Measurements from ENCODE around the gene BICC1.

BICC1 gene

GRCh38 chr10:58820861-58821751 lies 308.4 kb downstream of the BICC1 start:
- no peak for DNase-seq
- intact Hi-C loops (cut with DNase I), result no loop called here

DNA sequence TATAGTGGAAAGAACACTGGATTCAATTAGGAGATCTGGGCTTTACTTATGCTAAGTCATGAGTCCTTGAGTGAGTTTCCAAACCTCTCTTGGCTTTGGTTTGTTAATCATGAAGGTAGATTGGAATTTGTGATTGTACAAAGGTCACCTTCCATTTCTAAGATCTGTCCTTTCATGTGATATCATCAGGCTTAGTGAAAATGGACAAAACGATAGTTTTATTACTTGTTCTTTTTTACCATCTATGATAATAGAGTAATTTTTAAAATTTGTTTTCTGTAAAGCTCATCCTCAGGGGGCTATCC lies 309.0 kb downstream of the BICC1 start:
- intact Hi-C loops (cut with DNase I), result no loop called here
- no peak for DNase-seq

DNA sequence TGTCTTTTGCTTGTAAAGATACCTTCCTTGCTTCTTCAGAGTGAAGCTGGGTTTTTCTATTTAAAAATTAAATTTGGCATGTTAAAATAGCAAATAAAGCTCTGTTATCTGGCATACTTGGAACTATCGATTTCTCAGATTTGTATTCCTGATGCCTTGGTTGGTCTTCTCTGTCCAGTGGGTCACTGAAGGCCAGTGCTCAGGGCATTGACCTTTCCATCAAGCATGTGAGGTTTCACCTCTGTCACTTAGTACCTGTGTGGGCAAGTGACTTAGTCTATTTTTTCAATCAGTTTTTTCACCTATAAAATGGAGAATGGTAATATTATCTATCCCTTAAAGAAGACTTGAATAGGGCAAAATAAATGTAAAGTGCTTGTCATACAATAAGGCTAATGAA lies 311.3 kb downstream of the BICC1 start:
- intact Hi-C loops (cut with DNase I), result no loop called here

GRCh38 chr10:58824396-58824795 lies 311.7 kb downstream of the BICC1 start:
- intact Hi-C loops (cut with DNase I), result no loop called here
- no peak for DNase-seq

More for the DNA sequence above, 311.3 kb downstream of the BICC1 start:
- DNase-seq, result no peak

- intact Hi-C loops (cut with DNase I), result no loop called here
- DNase-seq, result no peak
Measured at GRCh38 chr10:58826694-58827093, 314.0 kb downstream of the BICC1 start.

- intact Hi-C loops (cut with DNase I), result no loop called here
- no peak for DNase-seq
Measured at GRCh38 chr10:58827381-58827780, 314.7 kb downstream of the BICC1 start.

- intact Hi-C loops (cut with DNase I), result no loop called here
- DNase-seq, result no peak
Measured at GRCh38 chr10:58829839-58830238, 317.2 kb downstream of the BICC1 start.

DNA sequence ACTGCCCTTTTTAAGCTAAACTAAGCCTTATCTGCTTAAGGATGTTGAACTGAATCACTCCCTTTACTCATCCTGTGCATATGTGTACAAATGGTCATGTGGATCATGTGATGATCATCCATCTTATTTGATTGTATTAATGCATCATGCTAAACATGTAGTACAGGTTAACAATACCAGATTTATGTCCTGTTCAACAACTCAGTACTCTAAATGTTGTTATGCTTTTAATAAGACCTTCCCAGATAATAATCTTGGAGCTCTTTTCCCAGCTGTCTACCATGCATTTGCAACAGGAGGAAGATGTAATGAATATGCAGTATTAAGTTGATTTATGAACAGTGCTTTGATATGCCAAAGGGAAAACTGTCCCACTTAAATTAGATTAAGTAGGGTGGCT lies 318.0 kb downstream of the BICC1 start:
- no peak for DNase-seq
- intact Hi-C loops (cut with DNase I), result no loop called here

- DNase-seq, result peak in 1 of 42 donors; percentile 3
Measured at GRCh38 chr10:58833771-58834561, 321.3 kb downstream of the BICC1 start.

DNA sequence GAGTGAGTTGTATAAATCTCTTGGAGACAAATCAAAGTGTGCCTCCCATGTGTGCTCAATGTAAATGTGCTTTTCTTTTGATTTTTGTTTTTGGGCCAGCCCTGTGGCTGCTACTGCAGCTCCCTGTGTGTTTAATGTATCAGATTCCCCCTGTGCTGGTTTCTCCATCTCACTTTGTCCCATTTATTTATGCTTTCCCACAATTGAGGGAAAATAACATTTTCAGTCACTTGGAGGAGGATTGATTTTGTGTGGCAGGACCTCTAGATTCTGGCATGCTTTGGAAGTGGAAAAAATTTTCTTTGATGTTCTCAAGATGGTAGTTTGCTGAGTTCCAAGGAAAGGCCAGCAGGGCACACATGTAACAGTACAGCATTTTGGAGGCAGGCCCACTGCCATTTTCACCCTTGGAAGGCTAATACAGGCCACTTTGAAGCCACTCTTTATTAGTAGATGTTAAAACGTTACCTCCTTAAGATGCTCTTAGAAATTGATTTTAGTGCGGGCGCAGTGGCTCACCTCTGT lies 323.6 kb downstream of the BICC1 start:
- intact Hi-C loops (cut with DNase I), result no loop called here
- DNase-seq, result no peak

More at GRCh38 chr10:58833771-58834561, 321.3 kb downstream of the BICC1 start:
- intact Hi-C loops (cut with DNase I), result no loop called here

- intact Hi-C loops (cut with DNase I), result no loop called here
- no peak for DNase-seq
Measured at GRCh38 chr10:58836991-58837575, 324.4 kb downstream of the BICC1 start.

DNA sequence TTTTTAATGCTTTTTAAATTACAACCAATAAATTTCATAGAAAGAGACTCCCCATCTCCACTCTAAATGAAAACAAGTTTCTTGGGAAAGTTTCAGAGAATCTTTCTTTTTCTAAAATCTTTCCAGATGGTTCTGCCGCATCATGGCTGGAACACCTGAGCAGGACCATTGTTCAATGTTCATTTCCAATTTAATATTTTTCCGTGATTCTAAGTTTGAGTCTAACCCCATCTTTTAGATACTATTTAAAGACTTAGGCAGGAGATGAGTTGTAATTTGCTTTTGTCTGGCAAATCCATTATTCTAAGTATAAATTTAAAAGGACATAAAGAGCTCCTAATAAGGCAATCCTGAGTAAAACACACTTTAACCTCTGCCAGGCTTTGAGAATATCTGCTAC lies 325.2 kb downstream of the BICC1 start:
- DNase-seq, result no peak
- intact Hi-C loops (cut with DNase I), result no loop called here

DNA sequence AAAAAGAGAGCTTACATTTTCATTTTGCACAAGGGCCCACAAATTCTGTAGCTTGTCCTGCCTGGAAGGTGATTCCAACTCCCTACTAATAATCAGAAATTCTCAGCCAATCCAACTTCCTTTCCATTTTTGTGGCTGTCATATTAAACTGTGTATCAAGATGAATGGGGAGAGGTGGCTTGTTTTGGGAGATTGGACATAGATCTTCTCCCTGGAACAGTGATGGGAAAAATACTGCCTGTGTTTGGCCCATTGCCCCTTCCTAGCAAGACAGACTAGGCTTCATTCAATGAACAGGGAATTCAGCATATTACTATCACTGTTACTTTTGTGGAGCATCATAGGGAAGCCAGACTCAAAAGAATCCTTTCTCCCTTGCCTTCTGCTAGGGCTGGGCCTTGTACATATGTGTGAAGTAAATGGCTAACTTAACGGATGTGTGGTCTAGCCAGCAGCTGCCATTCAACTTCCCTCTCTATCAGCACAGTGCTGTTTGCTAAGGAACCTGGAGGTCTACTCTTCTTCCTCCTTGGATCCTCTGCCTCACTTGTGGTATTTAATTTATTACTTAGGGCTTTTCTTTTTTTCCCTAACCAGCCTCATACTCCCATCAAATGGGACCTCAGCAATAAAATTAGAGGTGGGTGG lies 326.0 kb downstream of the BICC1 start:
- no peak for DNase-seq
- intact Hi-C loops (cut with DNase I), result no loop called here

- intact Hi-C loops (cut with DNase I), result no loop called here
- no peak for DNase-seq
Measured at GRCh38 chr10:58839771-58840170, 327.1 kb downstream of the BICC1 start.

GRCh38 chr10:58840840-58841435 lies 328.3 kb downstream of the BICC1 start:
- DNase-seq, result no peak
- intact Hi-C loops (cut with DNase I), result no loop called here

- intact Hi-C loops (cut with DNase I), result no loop called here
- DNase-seq, result no peak
Measured at GRCh38 chr10:58842860-58843376, 330.2 kb downstream of the BICC1 start.

- no peak for DNase-seq
- intact Hi-C loops (cut with DNase I), result no loop called here
Measured at GRCh38 chr10:58843760-58844159, 331.1 kb downstream of the BICC1 start.

DNA sequence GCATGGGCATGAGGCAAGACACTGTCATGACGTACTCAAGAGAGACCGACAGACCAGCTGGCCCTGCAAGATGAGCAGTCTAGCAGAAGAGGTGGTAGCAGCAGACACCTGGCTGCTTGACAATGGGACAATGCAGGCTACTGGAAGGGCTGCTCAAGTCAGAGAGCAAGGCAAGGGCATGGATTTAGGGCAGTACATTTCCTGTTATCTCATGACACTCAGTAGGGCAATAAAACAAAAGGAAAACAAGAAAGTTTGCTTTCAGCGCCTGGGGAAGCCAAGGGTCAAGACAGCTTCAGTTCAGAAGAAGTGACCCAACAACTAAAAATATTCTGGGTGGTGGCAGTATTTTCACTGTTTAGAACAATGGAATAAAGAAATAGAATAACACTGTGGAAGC lies 332.0 kb downstream of the BICC1 start:
- no peak for DNase-seq
- intact Hi-C loops (cut with DNase I), result no loop called here

DNA sequence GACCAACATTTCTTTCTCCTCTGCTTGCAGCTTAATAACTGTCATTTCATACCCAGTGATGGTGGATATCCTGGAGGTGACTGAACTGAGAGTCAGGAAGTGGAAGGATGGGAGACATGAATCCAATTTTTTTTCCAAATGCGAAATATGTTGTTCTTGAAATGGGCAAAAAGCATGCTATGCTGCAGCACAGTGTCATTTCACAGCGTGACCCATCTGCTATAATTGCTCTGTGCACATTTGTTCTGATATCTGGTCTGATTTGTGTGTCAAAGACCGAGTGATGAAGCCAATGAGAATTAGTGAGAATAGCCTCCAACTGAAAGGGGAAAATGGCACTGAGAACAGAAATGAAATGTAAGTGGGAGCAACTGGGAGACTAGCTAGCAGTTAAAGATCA lies 334.2 kb downstream of the BICC1 start:
- DNase-seq, result no peak
- intact Hi-C loops (cut with DNase I), result no loop called here

Measured in head of caudate nucleus (tissue), 42 donors.